CD8-positive, alpha-beta memory T cell (primary cell): ENCODE results near the gene CADM3. TPM values are rescaled to one million over a fixed set of nuclear protein-coding genes. Genes with fewer than 3 reads are reported as not detected.
A peak's percentile ranks its signal among the peaks of the same experiment; 100 is the strongest.

ENCODE experiments used
- CTCF ChIA-PET: fragments of 350-600 bp; sonication (Branson Sonifier 250); formaldehyde crosslinking; loops from one replicate; lab custom pipeline; 2021; ENCODE audit warnings: antibody characterized with exemption; lab: Charles Lee
- POLR2A ChIA-PET: fragments of 350-600 bp; sonication (Branson Sonifier 250); formaldehyde crosslinking; loops from one replicate; lab custom pipeline; 2021; ENCODE audit warnings: antibody characterized with exemption; lab: Charles Lee
- DNase-seq, 5 donors: peaks; one replicate each; pipeline versions ENCODE4 v3.0.0 to v3.0.0-alpha.2; 2020 to 2022; ENCODE audit warnings: mixed read lengths in 1 of 5
- H3K27ac ChIP-seq: one replicate; pipeline ENCODE4 v1.7.0; 2013; ENCODE audit warnings: low read depth, mild to moderate bottlenecking, low read length, moderate library complexity
- H3K27me3 ChIP-seq: 2 replicates; pipeline ENCODE4 v1.7.0; 2013; ENCODE audit warnings: low read length, mild to moderate bottlenecking; ENCODE audit not compliant: insufficient read depth, poor library complexity, severe bottlenecking
- H3K36me3 ChIP-seq: 2 replicates; pipeline ENCODE4 v1.7.0; 2013; ENCODE audit warnings: mild to moderate bottlenecking, low read length, moderate library complexity; ENCODE audit not compliant: insufficient read depth
- H3K4me1 ChIP-seq: 2 replicates; pipeline ENCODE4 v1.7.0; 2013; ENCODE audit warnings: mild to moderate bottlenecking, low read length, moderate library complexity; ENCODE audit not compliant: insufficient read depth
- H3K4me3 ChIP-seq: 2 replicates; pipeline ENCODE4 v1.7.0; 2013; ENCODE audit warnings: mild to moderate bottlenecking, low read length
- H3K9me3 ChIP-seq: 2 replicates; pipeline ENCODE4 v1.7.0; 2013; ENCODE audit warnings: mild to moderate bottlenecking, low read length
- H3K27ac Mint-ChIP-seq, 8 donors: one replicate each; pipeline ENCODE4 v1.8.0; 2020 to 2021; ENCODE audit warnings: mixed read lengths in 8 of 8, mild to moderate bottlenecking in 6 of 8, inconsistent platforms in 3 of 8, moderate library complexity in 3 of 8
- H3K27me3 Mint-ChIP-seq, 2 donors: one replicate each; pipeline ENCODE4 v1.8.0; 2020 to 2021; ENCODE audit warnings: mixed read lengths in 2 of 2, mild to moderate bottlenecking in 1 of 2, moderate library complexity in 1 of 2
- H3K36me3 Mint-ChIP-seq, 3 donors: one replicate each; pipeline ENCODE4 v1.8.0; 2020 to 2021; ENCODE audit warnings: mixed read lengths in 3 of 3, inconsistent platforms in 1 of 3, mild to moderate bottlenecking in 1 of 3
- H3K4me1 Mint-ChIP-seq, 3 donors: one replicate each; pipeline ENCODE4 v1.8.0; 2020 to 2021; ENCODE audit warnings: mixed read lengths in 3 of 3, inconsistent platforms in 1 of 3, mild to moderate bottlenecking in 1 of 3
- H3K4me3 Mint-ChIP-seq, 7 donors: one replicate each; pipeline ENCODE4 v1.8.0; 2020 to 2021; ENCODE audit warnings: mixed read lengths in 7 of 7, mild to moderate bottlenecking in 6 of 7, moderate library complexity in 4 of 7, inconsistent platforms in 2 of 7
- H3K9me3 Mint-ChIP-seq, 5 donors: one replicate each; pipeline ENCODE4 v1.8.0; 2020 to 2022; ENCODE audit warnings: mixed read lengths in 5 of 5, mild to moderate bottlenecking in 3 of 5, moderate library complexity in 2 of 5, inconsistent platforms in 1 of 5
- polyA plus RNA-seq: library from polyadenylated mRNA; unstranded; fragments of 300-500 nt; fragmentation: Illumina TruSeq; gene quantifications from one replicate; pipeline ENCODE4 v1.2.3, GENCODE V29; 2021
- total RNA-seq, 2 experiments: library from RNA; stranded (reverse); gene quantifications; one replicate each; pipeline ENCODE4 v1.2.3, GENCODE V29; 2021

Gene CADM3, protein sequence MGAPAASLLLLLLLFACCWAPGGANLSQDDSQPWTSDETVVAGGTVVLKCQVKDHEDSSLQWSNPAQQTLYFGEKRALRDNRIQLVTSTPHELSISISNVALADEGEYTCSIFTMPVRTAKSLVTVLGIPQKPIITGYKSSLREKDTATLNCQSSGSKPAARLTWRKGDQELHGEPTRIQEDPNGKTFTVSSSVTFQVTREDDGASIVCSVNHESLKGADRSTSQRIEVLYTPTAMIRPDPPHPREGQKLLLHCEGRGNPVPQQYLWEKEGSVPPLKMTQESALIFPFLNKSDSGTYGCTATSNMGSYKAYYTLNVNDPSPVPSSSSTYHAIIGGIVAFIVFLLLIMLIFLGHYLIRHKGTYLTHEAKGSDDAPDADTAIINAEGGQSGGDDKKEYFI
- total RNA-seq (not detected), polyA plus RNA-seq (not detected)

DNA sequence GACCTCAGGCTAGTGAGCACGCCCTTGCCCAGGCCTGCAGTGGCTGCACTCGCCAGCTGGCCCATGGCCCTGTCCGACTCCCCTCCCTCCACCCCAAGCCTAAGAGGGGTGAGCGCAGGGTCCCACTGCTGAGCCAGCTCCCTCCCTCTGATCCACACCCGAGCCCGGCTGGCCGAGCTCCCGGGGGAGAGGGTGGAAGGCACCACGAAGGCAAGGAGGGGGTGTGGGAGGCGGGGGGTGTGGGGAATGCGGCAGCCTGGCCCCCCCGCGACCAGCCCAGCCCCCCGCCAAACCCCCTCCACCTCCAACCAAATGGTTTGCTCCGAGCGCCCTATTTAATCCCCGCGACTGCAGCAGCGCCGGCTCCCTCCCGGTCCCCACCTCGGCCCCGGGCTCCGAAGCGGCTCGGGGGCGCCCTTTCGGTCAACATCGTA lies at the start of gene CADM3:
TSS of gene CADM3 (plus strand) at position 362 of the 434 bp plus-strand sequence. CDS start 151 bp downstream, outside the sequence.
- H3K4me3 ChIP-seq = no peak within 1 kb of the TSS

DNA sequence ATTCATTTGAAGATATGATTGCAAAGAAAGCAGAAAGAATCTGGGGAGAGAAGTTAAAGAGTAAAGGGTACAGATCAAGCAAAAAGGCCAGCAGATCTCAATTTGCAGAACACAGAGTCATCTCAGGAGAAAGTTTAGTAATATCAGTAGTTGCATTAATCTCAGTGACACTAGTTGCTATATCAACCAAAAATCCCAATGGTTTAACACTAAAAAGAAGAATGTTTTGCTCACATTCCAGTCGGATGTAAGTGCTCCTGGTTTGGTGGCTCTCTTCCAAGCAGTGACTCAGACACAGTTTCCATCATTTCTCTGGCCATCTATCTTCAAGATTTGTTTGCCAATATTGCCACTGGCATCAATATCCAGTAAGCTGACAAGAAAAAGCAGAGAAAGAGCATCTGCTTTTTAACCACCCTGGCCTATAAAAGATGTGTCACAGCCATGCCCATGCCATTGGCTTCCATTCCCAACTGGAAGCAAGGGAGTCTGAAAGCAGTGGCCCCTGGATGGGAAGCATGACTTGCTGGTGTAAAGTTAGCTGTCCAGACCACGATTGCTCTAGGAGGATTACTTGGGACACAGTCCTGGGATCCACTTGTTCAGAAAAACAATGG lies 49.3 kb upstream of the CADM3 start:
- no peak for DNase-seq
- peaks cover 6 to 32% of the 10 kb centered on the region in 2 donors for H3K27me3 Mint-ChIP-seq
- no peaks in the 10 kb centered on the region for H3K36me3 ChIP-seq
- peaks cover 0 to 2% (median 0%) of the 10 kb centered on the region in 3 donors for H3K36me3 Mint-ChIP-seq
- H3K4me3 Mint-ChIP-seq = no peak overlapping the region
- no peaks in the 10 kb centered on the region for H3K4me1 Mint-ChIP-seq
- H3K9me3 Mint-ChIP-seq = no peaks in the 10 kb centered on the region
- no peak overlapping the region for H3K27ac Mint-ChIP-seq
- ChIA-PET POLR2A (no interaction called here), CTCF (interaction anchor here (1.8 kb wide), 1 partner anchor 11 kb away, joined by 8 read pairs; no protein-coding TSS in a partner anchor)
- no peak overlapping the region for H3K4me3 ChIP-seq
- no peaks in the 10 kb centered on the region for H3K9me3 ChIP-seq
- H3K27me3 ChIP-seq = no peaks in the 10 kb centered on the region
- H3K27ac ChIP-seq = no peak overlapping the region
- H3K4me1 ChIP-seq = no peaks in the 10 kb centered on the region

More for the DNA sequence above, at the start of gene CADM3:
- ChIA-PET CTCF (no interaction called here), POLR2A (no interaction called here)
- Mint-ChIP-seq H3K36me3 (no peaks in the 10 kb centered on the region), H3K9me3 (peaks cover 0 to 2% (median 0%) of the 10 kb centered on the region in 5 donors), H3K27ac (peak within 1 kb of the TSS in 2 of 8 donors; percentile 39 to 57), H3K4me3 (peak within 1 kb of the TSS in 1 of 7 donors; percentile 24), H3K27me3 (peaks cover 48 to 81% of the 10 kb centered on the region in 2 donors), H3K4me1 (peaks cover 5 to 7% (median 5%) of the 10 kb centered on the region in 3 donors)
- H3K9me3 ChIP-seq = no peaks in the 10 kb centered on the region
- no peak within 1 kb of the TSS for H3K27ac ChIP-seq
- no peak for DNase-seq
- no peaks in the 10 kb centered on the region for H3K36me3 ChIP-seq
- H3K27me3 ChIP-seq = peaks cover 15% of the 10 kb centered on the region
- H3K4me1 ChIP-seq = no peaks in the 10 kb centered on the region

DNA sequence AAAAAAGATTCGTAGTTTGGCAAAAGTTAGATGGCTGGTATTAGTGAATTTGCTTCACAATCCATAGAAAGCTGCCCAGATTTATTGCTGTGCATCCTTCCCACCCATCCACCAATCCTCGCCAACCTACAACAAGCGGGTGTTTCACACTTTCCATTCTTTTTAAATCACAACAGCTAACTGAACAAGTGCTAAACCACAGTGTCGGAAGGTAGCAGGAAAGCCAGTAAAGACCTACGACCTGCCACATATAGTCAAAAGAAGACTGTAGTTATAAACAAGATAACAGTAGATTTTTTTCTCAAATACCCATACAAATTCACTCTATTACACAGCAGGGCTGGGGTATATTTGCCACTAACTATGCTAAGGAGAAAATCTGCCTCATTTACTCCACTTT lies 47.8 kb upstream of the CADM3 start:
- Mint-ChIP-seq H3K36me3 (peaks cover 0 to 2% (median 0%) of the 10 kb centered on the region in 3 donors), H3K9me3 (no peaks in the 10 kb centered on the region), H3K27me3 (peaks cover 6 to 32% of the 10 kb centered on the region in 2 donors), H3K4me3 (no peak overlapping the region), H3K27ac (no peak overlapping the region), H3K4me1 (no peaks in the 10 kb centered on the region)
- ChIA-PET CTCF (interaction anchor here (1.8 kb wide), 1 partner anchor 9 kb away, joined by 8 read pairs; no protein-coding TSS in a partner anchor), POLR2A (no interaction called here)
- no peaks in the 10 kb centered on the region for H3K9me3 ChIP-seq
- no peak overlapping the region for H3K27ac ChIP-seq
- no peaks in the 10 kb centered on the region for H3K4me1 ChIP-seq
- no peaks in the 10 kb centered on the region for H3K36me3 ChIP-seq
- H3K4me3 ChIP-seq = no peak overlapping the region
- DNase-seq = no peak
- no peaks in the 10 kb centered on the region for H3K27me3 ChIP-seq

DNA sequence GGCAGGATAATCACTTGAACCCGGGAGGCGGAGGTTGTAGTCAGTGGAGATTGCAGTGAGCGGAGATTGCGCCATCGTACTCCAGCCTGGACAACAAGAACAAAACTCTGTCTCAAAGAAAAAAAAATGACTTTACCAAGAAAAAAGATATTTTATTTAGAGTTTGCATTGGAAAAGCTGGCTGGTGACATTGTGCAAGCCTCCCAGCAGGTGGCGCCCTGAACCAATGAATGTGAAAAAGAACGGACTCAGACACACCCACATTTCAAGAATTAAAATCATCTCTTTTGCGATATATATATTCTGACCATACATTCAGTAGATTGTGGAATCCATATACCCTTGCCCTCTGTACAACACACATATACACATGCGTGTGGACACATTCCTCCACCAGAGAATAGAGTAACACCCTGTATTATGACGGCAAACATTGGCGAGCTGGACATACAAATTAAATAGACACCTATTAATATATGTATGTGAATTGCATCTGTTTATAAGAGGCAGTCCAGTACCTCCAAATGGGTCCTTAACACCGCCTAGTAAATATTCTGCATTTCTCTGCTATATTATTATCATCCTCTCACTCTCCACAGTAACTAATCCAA lies 39.0 kb upstream of the CADM3 start:
- no peaks in the 10 kb centered on the region for H3K36me3 ChIP-seq
- H3K4me1 Mint-ChIP-seq = no peaks in the 10 kb centered on the region
- POLR2A ChIA-PET = interaction anchor here (0.6 kb wide), 1 partner anchor 1146 kb away, joined by 6 read pairs; no protein-coding TSS in a partner anchor
- DNase-seq = peak; percentile 31 to 67 (median 52)
- H3K4me1 ChIP-seq = no peaks in the 10 kb centered on the region
- no peaks in the 10 kb centered on the region for H3K36me3 Mint-ChIP-seq
- H3K27me3 Mint-ChIP-seq = peaks cover 2 to 15% of the 10 kb centered on the region in 2 donors
- no peaks in the 10 kb centered on the region for H3K9me3 ChIP-seq
- H3K4me3 ChIP-seq = no peak overlapping the region
- CTCF ChIA-PET = interaction anchor here (0.6 to 2.5 kb wide), 9 partner anchors 9 to 875 kb away, joined by 3 to 8 read pairs (median 3); no protein-coding TSS in a partner anchor
- H3K9me3 Mint-ChIP-seq = no peaks in the 10 kb centered on the region
- no peak overlapping the region for H3K27ac ChIP-seq
- H3K27me3 ChIP-seq = no peaks in the 10 kb centered on the region
- no peak overlapping the region for H3K27ac Mint-ChIP-seq
- H3K4me3 Mint-ChIP-seq = no peak overlapping the region

DNA sequence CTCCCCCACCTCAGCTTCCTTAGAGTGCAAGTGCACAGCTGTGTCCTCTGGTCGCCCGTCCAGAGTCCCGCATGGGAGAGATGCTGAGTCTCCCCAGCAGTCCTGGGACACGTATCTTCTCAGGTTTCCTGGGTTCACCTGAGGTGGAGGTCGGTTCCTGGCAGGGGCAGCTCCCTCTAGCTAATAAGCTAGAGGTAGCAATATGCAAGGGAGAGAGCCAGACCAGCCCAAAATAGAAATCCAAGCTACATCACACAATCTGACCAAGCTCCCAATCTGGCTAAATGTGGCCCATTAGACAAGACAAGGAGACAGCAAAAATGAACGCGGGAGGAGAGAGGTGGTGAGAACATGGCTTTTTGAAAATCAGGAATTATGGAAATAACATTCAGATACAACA lies 30.9 kb upstream of the CADM3 start:
- no peaks in the 10 kb centered on the region for H3K36me3 ChIP-seq
- H3K4me3 ChIP-seq = no peak overlapping the region
- Mint-ChIP-seq H3K27me3 (peaks cover 10 to 39% of the 10 kb centered on the region in 2 donors), H3K36me3 (no peaks in the 10 kb centered on the region), H3K9me3 (no peaks in the 10 kb centered on the region), H3K4me3 (no peak overlapping the region), H3K4me1 (no peaks in the 10 kb centered on the region), H3K27ac (no peak overlapping the region)
- no peaks in the 10 kb centered on the region for H3K4me1 ChIP-seq
- ChIA-PET POLR2A (no interaction called here), CTCF (interaction anchor here (1.5 kb wide), 1 partner anchor 74 kb away, joined by 3 read pairs; no protein-coding TSS in a partner anchor)
- no peak overlapping the region for H3K27ac ChIP-seq
- no peak for DNase-seq
- H3K9me3 ChIP-seq = no peaks in the 10 kb centered on the region
- peaks cover 5% of the 10 kb centered on the region for H3K27me3 ChIP-seq

DNA sequence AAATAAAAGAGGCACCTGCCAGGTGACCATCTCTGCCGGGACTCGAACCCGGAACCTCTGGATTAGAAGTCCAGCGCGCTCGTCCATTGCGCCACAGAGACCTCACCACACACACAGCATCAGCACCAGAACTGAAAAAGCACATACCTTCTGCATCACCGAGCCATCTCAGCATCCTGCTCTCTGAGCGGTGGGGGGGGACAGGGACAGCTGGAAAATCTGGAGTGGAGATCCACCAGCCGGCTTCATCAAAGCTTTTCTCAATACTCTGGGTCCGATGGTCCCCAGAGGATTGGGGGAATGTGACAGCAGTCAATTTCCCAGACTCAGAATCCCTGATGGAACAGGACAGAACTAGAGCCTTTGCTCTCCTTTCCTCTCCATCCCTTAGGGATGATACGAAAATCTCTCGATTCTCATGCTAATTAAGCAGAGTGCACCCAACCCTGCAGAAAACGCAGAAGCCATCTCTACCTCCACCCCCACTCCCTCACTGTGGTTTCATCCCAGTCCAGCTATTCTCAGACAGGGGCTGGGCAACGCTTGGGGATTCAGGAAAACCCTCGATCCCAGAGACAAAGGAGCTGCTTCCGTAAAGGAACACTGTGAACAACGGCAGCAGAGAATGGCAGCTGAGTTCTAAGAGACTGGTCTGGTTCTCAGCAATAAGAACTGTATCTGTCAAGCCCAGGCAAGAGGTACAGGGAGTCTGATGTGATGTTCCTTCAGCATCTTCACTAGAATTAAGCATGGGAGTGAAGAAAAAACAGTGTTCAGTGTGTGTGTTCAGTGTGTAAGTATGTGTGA lies 29.6 kb upstream of the CADM3 start:
- CTCF ChIA-PET = interaction anchor here (1.3 kb wide), 1 partner anchor 10 kb away, joined by 3 read pairs; no protein-coding TSS in a partner anchor
- no peaks in the 10 kb centered on the region for H3K36me3 Mint-ChIP-seq
- Histone ChIP-seq H3K4me3 (no peak overlapping the region), H3K27ac (no peak overlapping the region), H3K9me3 (no peaks in the 10 kb centered on the region), H3K4me1 (no peaks in the 10 kb centered on the region), H3K36me3 (no peaks in the 10 kb centered on the region), H3K27me3 (peaks cover 5% of the 10 kb centered on the region)
- peaks cover 0 to 2% (median 0%) of the 10 kb centered on the region in 5 donors for H3K9me3 Mint-ChIP-seq
- H3K27me3 Mint-ChIP-seq = peaks cover 12 to 34% of the 10 kb centered on the region in 2 donors
- H3K4me1 Mint-ChIP-seq = no peaks in the 10 kb centered on the region
- no peak overlapping the region for H3K4me3 Mint-ChIP-seq
- H3K27ac Mint-ChIP-seq = no peak overlapping the region
- no peak for DNase-seq
- POLR2A ChIA-PET = no interaction called here

DNA sequence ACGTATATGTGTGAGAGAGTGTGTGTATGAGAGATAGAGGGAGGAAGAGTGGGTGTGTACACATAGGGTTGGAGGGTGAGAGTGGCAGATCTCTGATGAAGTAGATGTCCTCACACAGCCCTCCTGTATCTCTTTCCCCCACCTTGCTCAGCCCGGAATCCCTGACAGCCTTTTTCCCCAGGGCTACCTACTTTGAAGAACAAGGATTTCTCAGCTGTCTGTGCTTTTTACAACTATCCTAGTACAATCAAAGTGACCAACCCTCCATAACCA lies 29.1 kb upstream of the CADM3 start:
- Mint-ChIP-seq H3K27me3 (peaks cover 11 to 30% of the 10 kb centered on the region in 2 donors), H3K4me1 (no peaks in the 10 kb centered on the region), H3K27ac (no peak overlapping the region), H3K36me3 (no peaks in the 10 kb centered on the region), H3K9me3 (peaks cover 0 to 2% (median 0%) of the 10 kb centered on the region in 5 donors), H3K4me3 (no peak overlapping the region)
- ChIA-PET CTCF (interaction anchor here (1.3 kb wide), 1 partner anchor 10 kb away, joined by 3 read pairs; no protein-coding TSS in a partner anchor), POLR2A (no interaction called here)
- Histone ChIP-seq H3K9me3 (no peaks in the 10 kb centered on the region), H3K4me3 (no peak overlapping the region), H3K4me1 (no peaks in the 10 kb centered on the region), H3K27ac (no peak overlapping the region), H3K27me3 (peaks cover 5% of the 10 kb centered on the region), H3K36me3 (no peaks in the 10 kb centered on the region)
- DNase-seq = no peak
